GM18870 (cell line): ENCODE results near the gene TMTC2.

Source experiments
- ATAC-seq: cut with Tn5 transposase; IDR thresholded peaks from one replicate; pipeline ENCODE4 v1.9.1; 2021; ENCODE audit warnings: moderate library complexity; ENCODE audit not compliant: unreplicated experiment

Gene TMTC2

DNA sequence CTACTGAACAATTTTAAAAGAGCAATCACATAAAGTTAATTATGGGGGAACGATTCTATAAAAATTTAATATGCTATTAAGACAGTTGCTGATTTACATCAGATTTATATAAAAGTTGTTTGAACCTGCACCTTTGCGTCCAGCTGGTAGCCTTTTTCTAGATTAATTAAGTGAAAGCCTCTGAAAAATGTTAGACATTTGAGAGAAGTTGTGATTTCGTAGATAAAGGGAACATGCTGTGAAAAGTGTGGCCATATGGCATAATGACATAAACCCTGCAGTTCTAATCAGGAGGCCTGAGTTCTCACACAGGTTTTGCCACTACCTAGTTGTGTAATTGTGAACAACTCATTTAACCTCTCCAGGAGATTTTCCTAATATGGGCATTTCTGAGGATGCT lies 187.2 kb downstream of the TMTC2 start:
- ATAC-seq, result no peak

DNA sequence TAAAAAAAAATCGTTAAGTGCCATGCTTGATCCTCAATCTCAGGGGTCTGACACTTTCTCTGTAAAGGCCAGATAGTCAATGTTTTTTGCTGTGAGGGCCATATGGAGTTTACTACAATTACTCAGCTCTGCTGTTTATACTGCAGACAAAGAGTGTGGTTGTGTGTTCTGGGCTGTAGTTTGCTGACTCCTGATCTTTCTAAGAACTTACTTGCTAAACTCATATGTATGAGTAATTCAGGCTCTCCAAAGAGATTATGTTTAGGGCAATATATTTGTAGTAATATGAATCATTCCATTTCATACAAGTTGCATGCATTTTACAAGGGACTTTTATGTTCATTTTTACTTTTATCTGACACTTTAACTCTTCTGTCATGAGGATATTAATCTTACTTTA lies 188.2 kb downstream of the TMTC2 start:
- ATAC-seq, result no peak

DNA sequence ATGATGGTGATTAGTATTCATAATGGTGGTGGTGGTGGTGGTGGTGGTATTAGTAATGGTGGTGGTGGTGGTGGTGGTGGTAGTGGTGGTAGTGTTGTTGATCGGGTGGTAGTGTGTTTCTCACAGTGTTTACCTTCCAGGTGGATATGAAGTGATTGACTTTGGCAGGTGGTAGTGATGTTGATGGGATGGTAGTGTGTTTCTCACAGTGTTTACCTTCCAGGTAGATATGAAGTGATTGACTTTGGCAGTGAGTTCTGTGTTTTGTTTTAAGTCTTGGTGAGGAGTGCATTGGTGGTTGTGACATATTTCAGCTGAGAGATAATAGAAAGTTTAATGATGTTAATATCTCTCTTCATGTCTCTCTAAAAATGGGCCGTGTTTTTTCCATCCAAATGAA lies 189.4 kb downstream of the TMTC2 start:
- no peak for ATAC-seq

DNA sequence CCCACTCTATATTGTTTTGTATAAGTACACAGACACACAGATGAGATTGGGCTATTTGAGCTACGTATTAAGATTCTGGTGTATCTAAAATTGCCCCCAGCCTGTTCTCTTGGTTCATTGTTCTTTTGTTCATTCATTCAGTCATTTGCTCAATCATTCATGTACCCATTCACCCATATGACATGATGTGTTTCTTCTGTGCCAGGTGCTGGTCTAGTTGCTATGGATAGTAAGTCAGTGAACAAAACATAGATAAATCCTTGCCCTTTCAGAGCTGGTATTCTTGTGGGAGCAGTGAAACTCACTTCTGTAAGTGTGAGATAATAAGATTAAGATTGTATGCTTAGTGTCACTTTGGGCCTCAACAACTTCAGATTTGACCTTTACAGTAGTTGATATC lies 191.3 kb downstream of the TMTC2 start:
- ATAC-seq, result no peak

DNA sequence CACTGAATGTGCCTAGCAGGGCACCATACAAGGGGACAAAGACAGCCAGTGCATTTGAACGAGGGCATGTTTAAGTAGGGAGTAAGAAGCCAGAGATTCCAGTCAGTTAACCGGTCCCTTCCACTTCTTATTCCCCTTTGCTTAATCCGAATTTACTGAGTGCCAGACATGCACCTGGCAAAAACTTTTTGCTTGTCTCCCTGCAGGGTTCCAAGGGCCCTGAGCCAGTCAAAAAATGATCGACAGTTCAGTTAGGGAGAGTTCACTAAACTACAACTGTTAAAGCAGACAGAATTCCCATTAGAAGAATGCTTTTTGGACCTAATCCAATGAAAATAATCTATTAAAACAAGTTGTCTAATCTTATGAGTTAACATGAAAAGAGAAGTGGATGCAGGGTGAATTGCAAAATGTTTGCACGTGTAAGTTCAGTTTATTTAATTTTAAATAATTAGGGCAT lies 193.8 kb downstream of the TMTC2 start:
- no peak for ATAC-seq

DNA sequence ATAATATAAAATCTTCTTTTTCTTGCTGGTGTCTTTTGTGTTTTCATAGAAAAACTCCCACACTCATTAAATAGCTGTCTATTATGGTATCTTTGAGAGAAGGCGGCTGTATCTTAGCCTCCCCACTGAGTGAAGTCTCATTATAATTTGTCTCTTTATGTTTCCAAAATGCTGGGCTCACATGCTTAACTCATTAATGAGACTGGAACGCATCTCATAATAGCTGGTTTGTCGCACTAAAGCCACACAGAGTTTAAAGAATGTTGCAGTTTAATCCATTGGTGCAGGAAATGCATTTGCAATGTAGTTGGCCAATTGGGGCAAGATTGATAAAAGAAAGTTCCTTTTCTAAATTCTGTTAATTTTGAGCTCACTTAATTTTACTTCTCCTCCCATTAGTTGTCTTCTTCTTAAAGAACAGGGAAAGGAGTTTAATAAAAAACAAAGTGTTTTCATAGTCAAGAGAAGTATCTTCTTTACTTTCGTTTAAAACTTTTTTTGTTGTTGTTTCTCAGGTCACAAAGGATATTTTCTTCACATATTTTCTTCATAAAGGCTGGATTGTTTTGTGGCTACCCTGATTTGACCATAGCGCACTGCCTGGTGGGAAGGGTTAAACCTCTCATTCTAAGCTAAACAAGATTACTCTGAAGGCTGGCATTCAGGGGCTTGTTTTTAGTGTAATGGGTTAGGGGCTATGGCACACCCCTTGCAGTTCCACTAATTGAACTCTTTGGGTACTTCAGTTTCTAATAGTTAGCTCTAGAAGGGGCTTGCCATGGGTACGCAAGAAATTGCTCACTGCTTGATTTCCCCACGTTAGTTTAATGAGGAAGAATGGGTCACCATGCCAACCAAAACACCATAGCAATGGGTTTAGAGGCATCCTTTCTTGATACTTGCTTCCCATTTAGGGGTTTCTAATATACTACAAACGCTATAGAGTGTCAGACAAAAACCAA lies 197.0 kb downstream of the TMTC2 start:
- ATAC-seq, result no peak

DNA sequence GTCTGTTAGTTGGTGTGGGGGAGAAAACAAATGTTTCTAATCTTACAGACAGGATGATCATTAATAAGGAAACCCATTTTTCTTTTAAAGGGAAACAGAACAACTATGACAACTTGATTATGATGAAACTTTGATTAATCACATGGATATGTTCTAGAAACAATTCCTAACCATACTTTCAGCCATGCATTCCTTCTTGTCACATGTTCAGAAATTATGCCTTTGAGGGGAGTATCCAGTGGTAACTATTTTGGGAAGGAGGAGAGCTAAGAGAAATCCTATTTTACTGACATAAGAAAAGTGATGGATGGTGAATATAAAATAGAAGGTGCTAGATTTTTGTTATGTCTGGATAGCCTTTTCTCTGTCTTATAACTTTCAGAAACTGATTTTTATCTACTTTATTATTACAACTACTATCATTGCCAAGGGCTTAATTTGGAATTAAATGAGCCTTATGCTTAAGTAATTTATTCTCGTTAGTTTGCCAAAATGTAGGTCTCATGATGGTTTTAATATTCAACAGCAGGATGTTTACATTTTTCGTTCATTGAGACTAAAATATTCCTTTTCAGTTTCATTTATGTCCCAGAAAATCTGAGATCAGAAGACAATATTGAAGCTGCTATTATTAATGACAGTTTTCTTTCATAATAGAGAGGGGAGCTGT lies 200.1 kb downstream of the TMTC2 start:
- ATAC-seq, result no peak

DNA sequence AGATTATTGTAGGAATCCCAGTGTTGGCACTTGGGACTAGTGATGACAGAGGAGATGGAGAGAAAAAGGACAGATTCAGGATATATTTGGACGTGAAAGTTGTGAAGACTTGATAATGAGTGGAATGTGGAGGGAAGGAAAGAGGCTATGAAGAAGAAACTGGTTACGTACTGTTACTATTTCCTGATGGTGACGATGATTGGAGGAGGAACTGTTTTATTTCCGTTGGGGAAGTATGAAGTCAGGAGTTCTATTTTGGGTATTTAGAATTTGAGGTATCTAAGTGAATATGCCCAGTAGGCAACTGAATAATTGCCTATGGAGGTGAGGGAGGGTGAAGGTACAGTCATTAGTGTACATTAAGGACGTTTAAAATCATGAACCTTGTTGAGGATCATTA lies 207.2 kb downstream of the TMTC2 start:
- ATAC-seq, result no peak

DNA sequence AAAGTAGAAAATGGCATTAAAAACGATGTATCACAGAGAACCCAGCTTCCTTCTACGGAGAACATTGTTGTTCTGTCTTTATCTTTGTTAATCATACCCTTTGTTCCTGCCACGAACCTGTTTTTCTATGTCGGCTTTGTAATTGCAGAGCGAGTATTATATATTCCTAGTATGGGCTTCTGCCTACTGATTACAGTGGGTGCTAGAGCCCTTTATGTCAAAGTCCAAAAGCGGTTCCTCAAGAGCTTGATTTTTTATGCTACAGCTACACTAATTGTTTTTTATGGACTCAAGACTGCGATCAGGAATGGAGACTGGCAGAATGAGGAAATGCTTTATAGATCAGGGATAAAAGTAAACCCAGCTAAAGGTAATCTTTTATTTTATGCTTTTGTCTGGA lies 209.6 kb downstream of the TMTC2 start:
- ATAC-seq, result no peak

DNA sequence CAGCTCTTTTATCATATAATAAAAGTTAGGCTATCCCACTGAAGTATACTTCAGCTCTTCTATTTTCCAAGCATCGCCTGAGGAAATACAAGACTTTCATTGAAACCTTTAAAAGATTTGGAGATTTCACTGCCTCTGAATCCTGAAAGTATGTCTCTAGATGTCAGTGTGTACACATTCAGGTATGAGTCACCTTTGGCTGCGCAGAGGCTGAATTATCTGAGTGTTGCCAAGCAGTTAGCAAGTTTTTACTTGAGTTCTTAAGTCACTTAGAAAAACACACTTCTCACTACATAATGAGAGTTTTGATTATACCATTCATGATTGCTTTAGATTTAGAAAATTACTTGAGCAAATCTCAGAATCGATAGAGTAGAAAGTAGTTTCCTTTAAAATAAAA lies 210.3 kb downstream of the TMTC2 start:
- ATAC-seq, result no peak

DNA sequence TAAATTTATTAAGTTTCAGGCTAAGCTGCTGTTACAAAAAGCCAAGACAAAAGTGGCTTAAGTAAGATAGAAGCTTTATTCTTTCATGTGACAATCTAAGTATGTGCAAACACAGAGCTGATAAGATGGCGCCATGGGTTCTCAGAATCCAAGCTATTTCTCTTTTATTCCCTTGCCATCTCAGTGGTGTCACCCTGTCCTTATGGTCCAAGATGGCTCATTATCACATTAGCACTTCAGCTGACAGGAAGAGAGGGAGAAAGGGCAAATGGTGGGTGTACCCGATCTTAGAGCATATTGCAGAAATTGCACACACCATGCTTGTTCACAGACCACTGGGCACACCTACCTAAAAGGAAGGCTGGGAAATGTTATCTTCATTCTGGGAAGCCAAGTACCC lies 211.7 kb downstream of the TMTC2 start:
- no peak for ATAC-seq

DNA sequence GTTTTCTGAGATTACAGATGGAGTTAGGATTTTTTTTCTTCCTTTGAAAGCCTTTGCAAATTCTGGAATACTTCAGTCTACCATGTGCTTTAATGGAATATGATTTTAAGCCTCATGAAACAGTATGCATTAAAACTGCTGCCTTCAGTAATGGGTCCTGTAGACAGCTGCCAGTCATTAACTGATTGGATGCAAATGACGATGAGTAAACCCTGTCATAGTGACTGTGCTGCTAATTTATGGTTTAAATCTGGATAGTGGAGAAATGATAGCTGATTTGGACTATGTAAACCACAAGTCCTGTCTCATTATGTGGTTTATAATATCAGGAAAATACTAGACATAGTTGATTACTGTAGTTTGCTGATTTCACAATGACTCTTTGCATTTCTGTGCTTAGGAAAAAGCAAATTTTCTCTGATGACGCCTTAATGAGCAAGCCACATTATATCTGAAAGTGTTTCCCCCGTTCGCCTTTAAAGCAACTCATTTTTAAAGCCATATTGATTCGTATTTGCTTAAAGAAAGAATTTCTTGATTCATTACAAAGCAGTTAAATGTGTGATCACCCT lies 217.6 kb downstream of the TMTC2 start:
- ATAC-seq, result no peak

DNA sequence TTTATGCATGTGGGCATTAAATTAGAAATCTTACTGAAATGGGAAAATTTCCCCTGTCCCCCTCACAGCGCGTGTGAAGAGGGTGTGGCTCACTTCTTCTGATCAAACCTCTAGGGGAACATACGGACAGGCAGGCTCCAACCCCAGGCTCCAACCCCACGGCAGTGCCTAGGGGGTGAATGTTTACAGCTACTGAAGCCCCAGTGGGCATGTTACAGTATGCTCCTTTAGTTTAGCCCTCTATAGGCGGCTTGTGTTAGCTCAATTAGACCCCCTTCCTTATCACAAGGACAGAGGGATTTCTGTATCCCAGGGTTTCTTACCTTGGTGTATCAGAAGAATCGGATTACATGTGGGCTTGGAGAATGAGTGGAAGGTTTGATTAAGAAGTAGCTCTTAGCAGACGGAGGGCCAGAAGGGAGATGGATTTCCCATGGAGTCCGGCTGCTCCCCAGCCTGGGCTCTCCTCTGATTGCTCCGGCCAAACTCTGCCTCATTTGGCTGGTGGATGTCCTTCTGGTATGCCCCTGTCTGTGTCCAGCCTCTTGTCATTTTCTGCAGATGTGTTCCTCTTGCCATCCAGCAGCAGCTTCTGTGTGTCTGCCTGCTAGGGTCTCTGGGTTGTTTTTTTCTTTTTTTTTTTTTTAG lies 223.7 kb downstream of the TMTC2 start:
- ATAC-seq, result no peak

DNA sequence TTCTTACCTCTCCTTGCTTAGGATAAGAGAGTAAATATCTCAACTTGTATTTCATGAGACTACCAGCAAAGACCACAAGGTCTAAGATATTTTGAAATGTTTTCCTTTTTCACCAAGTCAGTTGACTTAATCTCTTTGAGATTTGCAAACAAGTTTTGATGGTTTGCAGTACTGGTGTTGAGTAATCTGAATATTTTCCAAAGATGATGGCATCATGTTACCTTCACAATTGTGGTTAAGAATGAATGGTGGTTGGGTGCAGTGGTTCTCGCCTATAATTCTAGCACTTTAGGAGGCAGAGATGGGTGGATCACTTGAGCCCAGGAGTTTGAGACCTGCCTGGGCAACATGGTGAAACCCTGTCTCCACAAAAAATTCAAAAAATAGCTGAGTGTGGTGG lies 225.7 kb downstream of the TMTC2 start:
- ATAC-seq, result no peak

DNA sequence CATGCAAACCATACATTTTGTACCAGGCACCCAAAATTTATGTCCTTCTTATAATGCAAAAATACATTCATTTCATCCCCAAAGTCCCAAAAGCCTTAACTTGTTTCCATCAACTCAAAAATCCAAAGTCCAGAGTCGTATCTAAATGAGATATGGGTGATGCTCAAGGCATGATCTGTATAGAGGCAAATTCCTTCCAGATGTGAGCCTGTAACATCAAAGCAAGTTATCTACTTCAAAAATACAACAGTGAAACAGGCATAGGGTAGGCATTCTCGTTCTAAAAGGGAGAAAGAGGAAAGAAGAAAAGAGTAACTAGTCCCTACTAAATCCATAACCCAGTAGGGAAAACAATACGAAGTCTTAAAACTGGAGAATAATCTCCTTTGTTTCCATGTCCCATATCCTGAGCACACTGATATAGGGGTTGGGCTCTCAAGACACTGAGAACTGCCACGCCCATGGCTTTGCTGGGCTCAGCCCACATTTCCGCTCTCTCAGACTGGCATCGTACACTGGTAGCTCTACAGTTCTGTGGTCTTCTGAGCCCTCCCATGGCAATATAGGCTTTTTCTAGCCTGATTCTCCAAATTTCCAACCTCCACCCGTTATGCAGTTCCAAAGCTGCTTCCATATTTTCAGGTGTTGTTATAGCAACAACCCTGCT lies 232.8 kb downstream of the TMTC2 start:
- ATAC-seq, result no peak

DNA sequence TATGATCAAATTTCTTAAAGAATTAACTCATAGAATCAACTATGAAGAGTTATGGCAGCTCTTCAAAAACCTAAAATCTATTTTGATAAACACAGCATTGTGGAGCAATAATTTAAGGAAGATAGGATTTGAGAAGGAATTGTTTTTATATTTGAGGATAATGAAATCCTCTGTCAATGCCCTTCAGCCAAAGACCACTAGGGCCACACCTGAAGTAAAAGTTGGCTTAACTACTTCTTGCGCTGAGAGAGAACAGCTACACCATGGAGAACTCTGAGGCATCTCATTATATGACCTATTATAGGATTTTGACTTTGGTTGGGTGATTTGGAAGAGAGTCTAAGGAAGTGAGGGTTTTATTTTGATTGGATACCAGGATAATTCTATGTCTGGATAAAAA lies 237.2 kb downstream of the TMTC2 start:
- no peak for ATAC-seq

DNA sequence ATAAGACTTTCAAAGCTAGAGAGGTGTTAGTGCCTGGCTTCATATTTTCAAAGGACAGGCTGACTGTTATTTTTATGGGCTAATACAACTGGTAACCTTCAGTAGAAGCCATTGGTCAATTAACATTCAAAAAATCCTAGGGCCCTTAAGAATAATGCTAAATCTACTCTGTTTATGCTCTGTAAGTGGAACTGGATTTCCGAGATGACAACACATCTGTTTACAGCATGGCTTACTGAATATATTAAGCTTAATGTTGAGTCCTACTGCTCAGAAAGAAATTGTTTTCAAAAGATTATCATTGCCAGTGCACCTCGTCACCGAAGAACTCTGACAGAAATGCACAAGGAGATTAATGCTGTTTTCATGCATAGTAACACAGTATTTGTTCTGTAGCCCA lies 239.9 kb downstream of the TMTC2 start:
- ATAC-seq, result no peak

DNA sequence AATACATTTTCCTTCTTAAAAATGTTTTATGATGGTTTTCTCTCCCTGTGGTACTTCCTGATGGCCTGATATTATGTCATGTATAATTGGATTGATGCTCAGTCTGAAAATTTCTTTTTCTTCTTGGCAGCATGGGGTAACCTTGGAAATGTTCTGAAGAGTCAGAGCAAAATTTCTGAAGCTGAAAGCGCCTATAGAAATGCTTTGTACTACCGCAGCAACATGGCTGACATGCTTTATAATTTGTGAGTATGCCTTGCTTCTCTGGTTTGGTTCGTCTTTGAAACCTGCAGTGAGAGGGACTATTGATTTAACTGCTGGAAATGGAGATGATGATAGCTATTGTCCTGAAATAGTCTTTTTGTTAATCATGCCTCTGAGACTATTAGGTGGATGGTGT lies 243.6 kb downstream of the TMTC2 start:
- ATAC-seq, result no peak

DNA sequence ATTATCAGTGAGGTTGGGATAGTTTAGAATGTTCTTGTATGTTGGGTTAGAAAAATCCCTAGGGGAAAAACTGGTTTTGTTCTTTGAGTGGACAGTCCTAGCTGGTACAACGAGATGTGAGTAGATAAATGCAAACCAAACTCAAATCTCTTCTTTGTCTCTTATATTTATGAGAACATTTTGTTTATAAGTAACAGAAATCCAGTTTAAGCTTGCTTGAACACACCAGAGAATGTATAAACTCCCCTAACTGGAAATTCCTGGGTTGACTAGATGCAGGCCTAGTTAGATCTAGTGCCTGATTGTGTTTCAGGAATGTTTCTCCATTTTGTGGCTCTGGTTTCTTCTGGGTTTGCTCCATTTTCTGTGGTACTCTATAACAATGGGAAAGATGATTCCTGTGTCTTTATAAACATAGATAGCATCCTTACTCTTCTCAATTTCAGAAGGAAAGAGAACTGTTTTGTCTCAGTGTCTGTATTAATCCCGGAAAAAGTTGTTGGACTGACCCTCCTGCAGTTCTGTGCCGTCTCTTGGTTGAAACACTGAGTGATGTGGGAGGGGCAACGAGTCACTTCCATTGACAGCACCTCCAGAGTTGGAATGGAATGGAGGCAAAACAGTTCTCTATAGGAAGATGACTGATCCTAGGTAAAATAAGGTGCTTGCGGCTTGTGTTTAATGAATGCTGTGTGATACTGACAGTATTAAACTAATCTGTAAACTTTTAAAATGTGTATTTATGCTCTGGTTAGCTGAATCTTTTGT lies 244.8 kb downstream of the TMTC2 start:
- ATAC-seq, result no peak

DNA sequence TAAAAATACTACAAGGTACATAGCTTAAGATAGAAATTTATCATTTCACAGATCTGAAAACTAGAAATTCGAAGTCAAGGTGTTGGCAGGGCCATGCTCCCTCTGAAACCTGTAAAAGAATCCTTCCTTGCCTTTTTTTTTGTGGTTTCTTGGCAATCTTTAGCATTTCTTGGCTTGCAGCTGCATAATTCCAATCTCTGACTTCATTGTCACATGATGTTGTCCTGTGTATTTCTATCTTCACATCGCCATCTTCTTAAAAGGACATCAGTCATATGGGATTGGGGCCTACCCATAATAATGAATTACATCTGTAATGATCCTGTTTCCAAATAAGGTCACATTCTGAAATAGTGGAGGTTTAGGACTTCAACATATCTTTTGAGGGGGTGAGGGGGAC lies 250.4 kb downstream of the TMTC2 start:
- no peak for ATAC-seq
